IPS-NIHi11 (cell line): ENCODE results near the gene ATP5F1D.

ENCODE experiments used
- DNase-seq: peaks from one replicate; pipeline ENCODE4 v3.0.0; 2012; ENCODE audit warnings: mixed read lengths, low spot score

ATP5F1D gene

GRCh38 chr19:1259206-1259875 lies 17.8 kb downstream of the ATP5F1D start:
- peak; percentile 38 for DNase-seq

- DNase-seq, result no peak
These were observed 18.6 kb downstream of the ATP5F1D start for GRCh38 chr19:1259876-1260748.

- DNase-seq, result peak; percentile 90
These were observed 19.4 kb downstream of the ATP5F1D start for GRCh38 chr19:1260749-1261537.

- no peak for DNase-seq
These were observed 19.9 kb downstream of the ATP5F1D start for GRCh38 chr19:1261538-1261797.

GRCh38 chr19:1261798-1262622 lies 20.5 kb downstream of the ATP5F1D start:
- no peak for DNase-seq

GRCh38 chr19:1262623-1263123 lies 21.1 kb downstream of the ATP5F1D start:
- DNase-seq, result no peak

GRCh38 chr19:1263188-1263587 lies 21.6 kb downstream of the ATP5F1D start:
- no peak for DNase-seq

- DNase-seq, result no peak
These were observed 23.5 kb downstream of the ATP5F1D start for GRCh38 chr19:1264801-1265614.

- no peak for DNase-seq
These were observed 24.1 kb downstream of the ATP5F1D start for GRCh38 chr19:1265615-1266128.

GRCh38 chr19:1266129-1266915 lies 24.8 kb downstream of the ATP5F1D start:
- DNase-seq, result peak; percentile 71

GRCh38 chr19:1266916-1267476 lies 25.4 kb downstream of the ATP5F1D start:
- no peak for DNase-seq

GRCh38 chr19:1267477-1268225 lies 26.1 kb downstream of the ATP5F1D start:
- DNase-seq, result no peak

GRCh38 chr19:1268226-1269064 lies 26.9 kb downstream of the ATP5F1D start:
- no peak for DNase-seq

GRCh38 chr19:1269065-1269477 lies 27.5 kb downstream of the ATP5F1D start, which contains the start of gene CIRBP:
TSS of gene CIRBP (plus strand) at chr19:1269332. CDS start at chr19:1270934, 1,602 bp downstream.
- peak; percentile 89 for DNase-seq

- peak; percentile 82 for DNase-seq
These were observed 28.1 kb downstream of the ATP5F1D start for GRCh38 chr19:1269478-1270212.

- DNase-seq, result no peak
These were observed 28.8 kb downstream of the ATP5F1D start for GRCh38 chr19:1270213-1270853.
